Esophagus (tissue), 2 donors: Measurements from ENCODE around the gene AGAP1. TPM values are rescaled to one million over a fixed set of nuclear protein-coding genes. Genes with fewer than 3 reads are reported as not detected.

Experiments used
- H3K27ac ChIP-seq, 2 donors: one replicate each; pipeline ENCODE4 v1.5.1; 2013; ENCODE audit warnings: low read depth in 2 of 2, mild to moderate bottlenecking in 2 of 2, inconsistent platforms in 1 of 2, low read length in 1 of 2, moderate library complexity in 1 of 2
- H3K27me3 ChIP-seq, 2 donors: one replicate each; pipeline ENCODE4 v1.6.1; 2013; ENCODE audit warnings: low read length in 2 of 2, control low read depth in 1 of 2, mild to moderate bottlenecking in 1 of 2; ENCODE audit not compliant: insufficient read depth in 2 of 2, control insufficient read depth in 1 of 2
- H3K36me3 ChIP-seq, 2 donors: one replicate each; pipeline ENCODE4 v1.6.1; 2013; ENCODE audit warnings: low read length in 1 of 2; ENCODE audit not compliant: control insufficient read depth in 2 of 2, insufficient read depth in 2 of 2
- H3K4me1 ChIP-seq, 2 donors: one replicate each; pipeline ENCODE4 v1.6.1; 2013; ENCODE audit warnings: low read length in 1 of 2; ENCODE audit not compliant: control insufficient read depth in 2 of 2, insufficient read depth in 2 of 2
- H3K4me3 ChIP-seq, 2 donors: one replicate each; pipeline ENCODE4 v1.5.1; 2013; ENCODE audit warnings: low read length in 2 of 2, mild to moderate bottlenecking in 2 of 2, low read depth in 1 of 2, moderate library complexity in 1 of 2
- H3K9me3 ChIP-seq, 2 donors: one replicate each; pipeline ENCODE4 v1.6.1; 2013; ENCODE audit warnings: mild to moderate bottlenecking in 2 of 2, low read depth in 1 of 2, low read length in 1 of 2, moderate library complexity in 1 of 2; ENCODE audit not compliant: control insufficient read depth in 2 of 2, insufficient read depth in 1 of 2
- WGBS, 2 donors: extraction: QIAGEN DNeasy Blood & Tissue Kit; methylation state at CpG; one replicate each; pipeline ENCODE4 v1.1.7; 2013; 5-methylcytosine and 5-hydroxymethylcytosine counted together
- polyA plus RNA-seq, 2 donors: library from polyadenylated mRNA; stranded (reverse); fragments of 200-250 nt; gene quantifications; one replicate each; pipeline ENCODE4 v1.2.3, GENCODE V29; 2013
- donor health status: healthy with polysubstance abuse.
- donor health status: Bipolar disorder and iron deficiency.

AGAP1 gene
- polyA plus RNA-seq, 2 donors: 4.9 TPM

GRCh38 chr2:236014408-236015131 is 520.7 kb downstream of the AGAP1 start:
- H3K27me3 ChIP-seq: no peaks in the 10 kb centered on the region
- H3K27ac ChIP-seq: no peak overlapping the region
- 69 to 71% methylated on average over 25 of the region's 25 CpGs for WGBS, 2 donors
- no peaks in the 10 kb centered on the region for H3K4me1 ChIP-seq
- no peak overlapping the region for H3K4me3 ChIP-seq
- H3K36me3 ChIP-seq: no peaks in the 10 kb centered on the region
- H3K9me3 ChIP-seq: no peaks in the 10 kb centered on the region

- Histone ChIP-seq H3K27ac (no peak overlapping the region), H3K27me3 (no peaks in the 10 kb centered on the region), H3K4me1 (no peaks in the 10 kb centered on the region), H3K36me3 (no peaks in the 10 kb centered on the region), H3K9me3 (no peaks in the 10 kb centered on the region), H3K4me3 (no peak overlapping the region)
- 83 to 89% methylated on average over 6 of the region's 6 CpGs for WGBS, 2 donors
These were observed 521.3 kb downstream of the AGAP1 start for GRCh38 chr2:236015171-236015570.

- no peak overlapping the region for H3K4me3 ChIP-seq
- no peak overlapping the region for H3K27ac ChIP-seq
- H3K9me3 ChIP-seq: no peaks in the 10 kb centered on the region
- H3K36me3 ChIP-seq: no peaks in the 10 kb centered on the region
- 91 to 97% methylated on average over 4 of the region's 4 CpGs for WGBS, 2 donors
- H3K27me3 ChIP-seq: no peaks in the 10 kb centered on the region
- H3K4me1 ChIP-seq: no peaks in the 10 kb centered on the region
These were observed 522.7 kb downstream of the AGAP1 start for GRCh38 chr2:236016496-236016895.

GRCh38 chr2:236017446-236017845 is 523.6 kb downstream of the AGAP1 start:
- Histone ChIP-seq H3K9me3 (no peaks in the 10 kb centered on the region), H3K4me1 (no peaks in the 10 kb centered on the region), H3K27ac (no peak overlapping the region), H3K36me3 (no peaks in the 10 kb centered on the region), H3K27me3 (no peaks in the 10 kb centered on the region), H3K4me3 (no peak overlapping the region)
- 79 to 82% methylated on average over 3 of the region's 3 CpGs for WGBS, 2 donors

- WGBS, 2 donors: 93% methylated on average over 8 of the region's 8 CpGs
- Histone ChIP-seq H3K4me3 (no peak overlapping the region), H3K36me3 (no peaks in the 10 kb centered on the region), H3K9me3 (no peaks in the 10 kb centered on the region), H3K4me1 (no peaks in the 10 kb centered on the region), H3K27ac (no peak overlapping the region), H3K27me3 (no peaks in the 10 kb centered on the region)
These were observed 525.6 kb downstream of the AGAP1 start for GRCh38 chr2:236019434-236019833.

GRCh38 chr2:236021499-236022057 is 527.7 kb downstream of the AGAP1 start:
- Histone ChIP-seq H3K4me3 (no peak overlapping the region), H3K4me1 (no peaks in the 10 kb centered on the region), H3K9me3 (no peaks in the 10 kb centered on the region), H3K27ac (no peak overlapping the region), H3K36me3 (no peaks in the 10 kb centered on the region), H3K27me3 (no peaks in the 10 kb centered on the region)
- 93% methylated on average over 14 of the region's 14 CpGs for whole genome bisulfite sequencing, 2 donors

GRCh38 chr2:236022128-236022527 is 528.3 kb downstream of the AGAP1 start:
- no peak overlapping the region for H3K4me3 ChIP-seq
- no peaks in the 10 kb centered on the region for H3K4me1 ChIP-seq
- WGBS, 2 donors: 73 to 74% methylated on average over 5 of the region's 5 CpGs
- no peaks in the 10 kb centered on the region for H3K27me3 ChIP-seq
- H3K9me3 ChIP-seq: no peaks in the 10 kb centered on the region
- no peak overlapping the region for H3K27ac ChIP-seq
- H3K36me3 ChIP-seq: no peaks in the 10 kb centered on the region

- 77 to 91% methylated on average over 3 of the region's 3 CpGs for WGBS, 2 donors
- H3K36me3 ChIP-seq: no peaks in the 10 kb centered on the region
- peaks cover 0 to 2% of the 10 kb centered on the region in 2 donors for H3K9me3 ChIP-seq
- no peak overlapping the region for H3K4me3 ChIP-seq
- no peak overlapping the region for H3K27ac ChIP-seq
- no peaks in the 10 kb centered on the region for H3K4me1 ChIP-seq
- H3K27me3 ChIP-seq: no peaks in the 10 kb centered on the region
These were observed 532.0 kb downstream of the AGAP1 start for GRCh38 chr2:236025892-236026291.

GRCh38 chr2:236026841-236027240 is 533.0 kb downstream of the AGAP1 start:
- Histone ChIP-seq H3K27ac (no peak overlapping the region), H3K4me3 (no peak overlapping the region), H3K4me1 (no peaks in the 10 kb centered on the region), H3K36me3 (no peaks in the 10 kb centered on the region), H3K9me3 (peaks cover 0 to 2% of the 10 kb centered on the region in 2 donors), H3K27me3 (no peaks in the 10 kb centered on the region)
- WGBS, 2 donors: 74 to 80% methylated on average over 4 of the region's 4 CpGs

- no peak overlapping the region for H3K4me3 ChIP-seq
- H3K27me3 ChIP-seq: no peaks in the 10 kb centered on the region
- no peak overlapping the region for H3K27ac ChIP-seq
- 92 to 98% methylated on average over 4 of the region's 4 CpGs for WGBS, 2 donors
- no peaks in the 10 kb centered on the region for H3K36me3 ChIP-seq
- no peaks in the 10 kb centered on the region for H3K4me1 ChIP-seq
- peaks cover 0 to 2% of the 10 kb centered on the region in 2 donors for H3K9me3 ChIP-seq
These were observed 534.2 kb downstream of the AGAP1 start for GRCh38 chr2:236028066-236028465.
